Transverse colon (tissue), 4 donors: ENCODE measurements around the gene ZC3H18. TPM values are rescaled to one million over a fixed set of nuclear protein-coding genes. Genes with fewer than 3 reads are reported as not detected.

Source experiments
- DNase-seq: peaks from one replicate; pipeline ENCODE4 v3.0.0-alpha.2; 2019
- H3K27ac ChIP-seq, 4 donors: fragments of 200-600 bp; sonication (generic); 2 replicates each; pipeline ENCODE4 v1.5.1; 2016 to 2018; ENCODE audit warnings: inconsistent platforms in 4 of 4
- H3K27me3 ChIP-seq: fragments of 200-600 bp; sonication (generic); 2 replicates; pipeline ENCODE4 v1.5.1; 2017; ENCODE audit warnings: inconsistent platforms
- H3K36me3 ChIP-seq, 4 donors: fragments of 200-600 bp; sonication (generic); 2 replicates each; pipeline ENCODE4 v1.5.1; 2017 to 2019; ENCODE audit warnings: inconsistent platforms in 4 of 4
- H3K4me1 ChIP-seq, 4 donors: fragments of 200-600 bp; sonication (generic); 2 replicates each; pipeline ENCODE4 v1.5.1; 2017 to 2020; ENCODE audit warnings: inconsistent platforms in 4 of 4
- H3K4me3 ChIP-seq, 4 donors: fragments of 200-600 bp; sonication (generic); 1 replicate in 1 of 4; 2 replicates in 3 of 4; pipeline versions ENCODE4 v1.5.1 to v1.6.1; 2017 to 2019; ENCODE audit warnings: inconsistent platforms in 4 of 4
- H3K9me3 ChIP-seq, 2 donors: fragments of 200-600 bp; sonication (generic); 2 replicates each; pipeline ENCODE4 v1.5.1; 2017 to 2019; ENCODE audit warnings: inconsistent platforms in 2 of 2
- EP300 ChIP-seq: sonication (generic); formaldehyde crosslinking; IDR thresholded peaks from one replicate; pipeline ENCODE4 v1.6.1; 2017; ENCODE audit warnings: antibody characterized with exemption, low read depth
- POLR2A ChIP-seq: fragments of 450-650 bp; IDR thresholded peaks from one replicate; pipeline ENCODE4 v1.6.1; 2016; ENCODE audit warnings: antibody characterized with exemption, mild to moderate bottlenecking, moderate library complexity
- POLR2AphosphoS5 ChIP-seq, 3 donors: sonication (generic); formaldehyde crosslinking; IDR thresholded peaks; one replicate each; pipeline ENCODE4 v1.6.1; 2016; ENCODE audit warnings: antibody characterized with exemption in 3 of 3
- WGBS, 2 donors: methylation state at CpG; one replicate each; pipeline ENCODE4 v1.1.5; 2018; ENCODE audit warnings: low coverage in 1 of 2; 5-methylcytosine and 5-hydroxymethylcytosine counted together
- in situ Hi-C, 4 donors: fragments of 200-750 bp; cut with MboI; loops; one replicate each; pipeline versions ENCODE4 v1.15.0 to v1.15.1; 2017; ENCODE audit warnings: low sequenced_read_pairs in 3 of 4, low pct_ligation_motif_present in 1 of 4, low pct_unique_long_range_greater_than_20kb in 1 of 4
- intact Hi-C: fragments of 100-400 bp; cut with DNase I; formaldehyde crosslinking; loops from one replicate; pipeline ENCODE4 v1.15.1; 2023; ENCODE audit warnings: low total_unique reads
- total RNA-seq, 4 donors: library from RNA; depleted of rRNA; stranded (reverse); fragments of >200 nt; gene quantifications; one replicate each; pipeline ENCODE4 v1.1.0, GENCODE V29; 2016
- TF ChIP-seq, protein P1 (sequence below), 5 experiments: fragments of 200-600 bp in 3 of 5; fragments of 450-650 bp in 2 of 5; sonication (generic) in 3 of 5; IDR thresholded peaks; 1 replicate in 2 of 5; 2 replicates in 3 of 5; pipeline ENCODE4 v1.5.1; 2016 to 2017; ENCODE audit warnings: antibody characterized with exemption in 5 of 5, inconsistent platforms in 3 of 5, mild to moderate bottlenecking in 2 of 5, moderate library complexity in 1 of 5

ZC3H18 gene
- total RNA-seq, 4 donors from 2014 or later, result 17.9 to 50.5 (median 25.5) TPM

DNA sequence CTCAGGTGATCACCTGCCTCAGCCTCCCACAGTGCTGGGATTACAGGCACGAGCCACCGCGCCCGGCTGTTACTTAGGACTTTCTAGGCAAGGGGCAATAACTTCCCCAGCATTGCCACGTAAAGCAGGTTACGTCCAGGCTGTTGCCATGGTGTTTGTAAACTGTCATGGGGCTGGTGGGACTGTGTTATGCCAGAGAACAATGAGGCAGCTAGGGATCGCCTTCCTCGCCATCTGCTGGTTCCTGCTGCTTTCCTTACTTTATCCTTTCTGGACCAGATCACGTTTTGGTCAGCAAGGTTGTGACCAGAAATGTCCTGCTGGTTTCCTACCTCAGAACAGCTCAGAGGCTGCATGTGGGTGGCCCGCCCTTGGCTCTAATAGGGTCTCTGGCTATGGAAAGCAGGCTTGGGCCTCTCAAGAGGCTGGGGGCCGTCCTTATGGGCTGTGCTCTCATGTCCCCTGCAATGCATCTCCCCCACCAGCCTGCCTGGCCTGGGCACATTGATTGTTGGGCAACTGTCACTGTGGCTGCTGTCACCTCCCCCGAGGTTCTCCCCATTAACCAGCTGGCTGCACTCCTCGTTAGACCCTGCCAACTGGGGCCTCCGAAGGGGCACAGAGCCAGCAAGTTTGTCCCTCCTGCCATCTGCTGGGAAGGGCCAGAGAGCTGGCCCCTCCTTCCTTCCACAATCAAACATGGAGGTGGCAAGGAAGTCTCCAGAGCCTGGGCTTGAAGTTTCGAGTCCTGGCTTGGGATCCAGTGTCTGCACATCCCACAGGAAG lies 28.2 kb upstream of the ZC3H18 start:
- TF ChIP-seq, protein P1, sequence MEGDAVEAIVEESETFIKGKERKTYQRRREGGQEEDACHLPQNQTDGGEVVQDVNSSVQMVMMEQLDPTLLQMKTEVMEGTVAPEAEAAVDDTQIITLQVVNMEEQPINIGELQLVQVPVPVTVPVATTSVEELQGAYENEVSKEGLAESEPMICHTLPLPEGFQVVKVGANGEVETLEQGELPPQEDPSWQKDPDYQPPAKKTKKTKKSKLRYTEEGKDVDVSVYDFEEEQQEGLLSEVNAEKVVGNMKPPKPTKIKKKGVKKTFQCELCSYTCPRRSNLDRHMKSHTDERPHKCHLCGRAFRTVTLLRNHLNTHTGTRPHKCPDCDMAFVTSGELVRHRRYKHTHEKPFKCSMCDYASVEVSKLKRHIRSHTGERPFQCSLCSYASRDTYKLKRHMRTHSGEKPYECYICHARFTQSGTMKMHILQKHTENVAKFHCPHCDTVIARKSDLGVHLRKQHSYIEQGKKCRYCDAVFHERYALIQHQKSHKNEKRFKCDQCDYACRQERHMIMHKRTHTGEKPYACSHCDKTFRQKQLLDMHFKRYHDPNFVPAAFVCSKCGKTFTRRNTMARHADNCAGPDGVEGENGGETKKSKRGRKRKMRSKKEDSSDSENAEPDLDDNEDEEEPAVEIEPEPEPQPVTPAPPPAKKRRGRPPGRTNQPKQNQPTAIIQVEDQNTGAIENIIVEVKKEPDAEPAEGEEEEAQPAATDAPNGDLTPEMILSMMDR (IDR thresholded peaks at IDR 0.05), result no peak
- TF ChIP-seq POLR2A (no peak), EP300 (no peak), POLR2AphosphoS5 (IDR thresholded peaks at IDR 0.05) (no peak)
- H3K27ac ChIP-seq, result no peak overlapping the region
- in situ Hi-C loops, result no loop called here
- no peak overlapping the region for H3K4me3 ChIP-seq
- intact Hi-C loops, result no loop called here
- DNase-seq, result no peak
- no peaks in the 10 kb centered on the region for H3K36me3 ChIP-seq
- 59% methylated on average over 15 of the region's 15 CpGs; no CpG with 5 or more reads in 1 of the 2 donors for WGBS, 2 donors
- H3K9me3 ChIP-seq, result peaks cover 11 to 19% of the 10 kb centered on the region in 2 donors
- peaks cover 48% of the 10 kb centered on the region for H3K27me3 ChIP-seq
- no peaks in the 10 kb centered on the region for H3K4me1 ChIP-seq

DNA sequence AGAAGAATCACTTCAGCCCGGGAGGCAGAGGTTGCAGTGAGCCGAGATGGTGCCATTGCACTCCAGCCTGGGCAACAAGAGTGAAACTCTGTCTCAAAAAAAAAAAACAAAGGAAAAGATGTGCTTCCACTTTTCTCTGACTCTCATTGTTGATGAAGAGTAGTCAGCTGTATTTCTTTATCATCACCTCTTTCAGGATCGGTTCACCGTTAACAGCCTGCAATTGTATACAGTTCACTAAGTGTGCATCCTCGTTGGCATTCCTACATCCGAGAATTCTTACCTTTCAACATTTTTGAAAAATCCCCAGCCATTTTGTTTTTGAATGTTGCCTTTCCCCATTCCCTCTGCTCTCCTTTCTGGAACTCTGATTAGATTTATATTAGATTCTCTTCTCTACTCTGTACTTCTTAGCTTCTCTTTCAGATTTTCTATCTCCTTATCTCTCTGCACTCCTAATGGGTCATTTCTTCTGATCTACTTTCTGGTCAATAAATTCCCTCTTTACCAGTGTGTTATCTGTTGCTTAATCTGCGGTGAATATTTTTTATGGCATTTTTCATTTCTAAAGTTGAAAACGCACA lies 26.9 kb upstream of the ZC3H18 start:
- no peak for DNase-seq
- Histone ChIP-seq H3K4me3 (no peak overlapping the region), H3K27me3 (peaks cover 52% of the 10 kb centered on the region), H3K4me1 (no peaks in the 10 kb centered on the region), H3K36me3 (no peaks in the 10 kb centered on the region), H3K9me3 (peaks cover 11 to 19% of the 10 kb centered on the region in 2 donors), H3K27ac (no peak overlapping the region)
- TF ChIP-seq, protein P1 (IDR thresholded peaks at IDR 0.05), result no peak
- TF ChIP-seq POLR2A, result no peak
- no peak for TF ChIP-seq EP300
- no peak for TF ChIP-seq POLR2AphosphoS5 (IDR thresholded peaks at IDR 0.05)
- in situ Hi-C loops, result no loop called here
- WGBS, 2 donors, result 74 to 75% methylated on average over 8 of the region's 8 CpGs
- intact Hi-C loops, result no loop called here

DNA sequence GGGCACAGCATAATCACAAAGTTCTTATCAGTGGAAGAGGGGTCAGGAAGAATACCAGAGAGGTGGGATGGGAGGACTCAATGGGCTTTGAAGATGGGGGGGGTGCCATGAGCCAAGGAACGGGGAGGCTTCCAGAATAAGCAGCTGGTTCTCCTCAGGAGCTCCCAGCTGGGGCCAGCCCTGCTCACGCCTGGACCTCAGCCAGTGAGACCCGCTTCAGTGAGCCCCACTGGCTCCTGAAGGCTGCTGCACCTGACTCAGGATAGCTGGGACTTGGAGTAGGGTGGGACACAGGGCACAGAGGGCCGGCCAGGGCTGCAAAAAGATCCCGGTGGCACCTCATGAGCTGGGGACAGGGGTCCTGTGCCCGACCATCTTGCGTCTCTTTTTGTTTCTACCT lies 24.4 kb upstream of the ZC3H18 start:
- H3K36me3 ChIP-seq, result no peaks in the 10 kb centered on the region
- H3K4me1 ChIP-seq, result peaks cover 0 to 5% (median 0%) of the 10 kb centered on the region in 4 donors
- TF ChIP-seq, protein P1 (IDR thresholded peaks at IDR 0.05), result no peak
- TF ChIP-seq POLR2AphosphoS5 (IDR thresholded peaks at IDR 0.05), result no peak
- no peak for TF ChIP-seq EP300
- no peak for TF ChIP-seq POLR2A
- 82% methylated on average over 7 of the region's 7 CpGs; no CpG with 5 or more reads in 1 of the 2 donors for WGBS, 2 donors
- in situ Hi-C loops, result no loop called here
- peaks cover 29% of the 10 kb centered on the region for H3K27me3 ChIP-seq
- no peak overlapping the region for H3K27ac ChIP-seq
- DNase-seq, result no peak
- H3K9me3 ChIP-seq, result peaks cover 11 to 19% of the 10 kb centered on the region in 2 donors
- intact Hi-C loops, result no loop called here
- no peak overlapping the region for H3K4me3 ChIP-seq

DNA sequence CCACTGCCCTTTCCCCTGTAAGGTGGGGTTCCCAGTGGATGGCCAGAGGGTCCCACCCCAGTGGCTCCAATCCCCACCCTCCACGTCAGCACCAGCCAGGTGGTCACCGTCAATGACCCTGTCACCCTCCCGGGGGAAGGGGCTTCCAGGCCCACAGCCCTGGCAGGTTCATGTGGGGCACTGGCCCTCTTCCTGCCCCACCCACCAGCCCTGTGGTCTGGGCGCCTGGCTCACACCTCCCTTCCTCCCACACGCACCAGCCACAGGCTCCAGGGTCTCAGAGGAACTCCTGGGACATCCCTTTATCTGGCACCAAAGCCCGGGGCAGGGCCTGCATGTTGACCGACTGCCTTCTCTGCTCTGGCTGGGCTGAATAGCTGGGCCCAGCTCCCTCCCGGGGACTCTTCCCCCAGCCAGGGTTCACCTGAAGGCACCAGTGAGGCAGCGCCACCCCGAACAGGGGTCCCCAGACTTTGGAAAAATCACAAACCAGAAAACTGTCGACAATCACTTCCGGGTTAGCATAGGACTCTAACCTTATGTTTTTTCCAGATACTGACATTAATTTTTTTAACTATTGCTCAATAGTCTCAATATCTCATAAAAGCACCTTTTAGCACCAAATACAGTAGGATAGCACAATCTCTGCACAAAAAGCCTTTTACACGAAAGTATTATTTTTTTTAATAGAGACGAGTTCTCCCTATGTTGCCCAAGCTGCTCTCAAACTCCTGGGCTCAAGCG lies 21.9 kb upstream of the ZC3H18 start:
- no peak for DNase-seq
- intact Hi-C loops (no loop called here), in situ Hi-C loops (no loop called here)
- Histone ChIP-seq H3K27me3 (peaks cover 22% of the 10 kb centered on the region), H3K36me3 (no peaks in the 10 kb centered on the region), H3K4me3 (no peak overlapping the region), H3K9me3 (peaks cover 3 to 9% of the 10 kb centered on the region in 2 donors), H3K27ac (no peak overlapping the region), H3K4me1 (peaks cover 0 to 5% (median 0%) of the 10 kb centered on the region in 4 donors)
- 60 to 82% methylated on average over 7 to 15 of the region's 15 CpGs for WGBS, 2 donors
- TF ChIP-seq, protein P1 (IDR thresholded peaks at IDR 0.05), result no peak
